Trophoblast cell (in vitro differentiated cells and primary cell): ENCODE data around the gene DYRK1B.
A peak's percentile ranks its signal among the peaks of the same experiment; 100 is the strongest.
"Not testable (repeated sequence)": the region's sequence is repeated elsewhere in the genome, so short reads cannot be mapped to it uniquely, and the experiment has no call there.

Experiments
- DNase-seq, 2 donors: peaks; one replicate each; pipeline ENCODE4 v3.0.0-alpha.2; 2016
- H2AFZ ChIP-seq: 2 replicates; pipeline ENCODE4 v1.6.1; 2013; ENCODE audit warnings: low read length, moderate library complexity, mild to moderate bottlenecking; ENCODE audit not compliant: insufficient read depth, poor library complexity
- H2AK5ac ChIP-seq: 2 replicates; pipeline ENCODE4 v1.6.1; 2013; ENCODE audit warnings: mild to moderate bottlenecking, low read length
- H2BK120ac ChIP-seq: 2 replicates; pipeline ENCODE4 v1.6.1; 2013; ENCODE audit warnings: low read length, mild to moderate bottlenecking, moderate library complexity; ENCODE audit not compliant: insufficient read depth, poor library complexity
- H2BK12ac ChIP-seq: 2 replicates; pipeline ENCODE4 v1.6.1; 2013; ENCODE audit warnings: mild to moderate bottlenecking, low read length, moderate library complexity
- H2BK5ac ChIP-seq: 2 replicates; pipeline ENCODE4 v1.6.1; 2013; ENCODE audit warnings: low read length, low read depth, moderate library complexity, mild to moderate bottlenecking; ENCODE audit not compliant: poor library complexity
- H3K14ac ChIP-seq: 2 replicates; pipeline ENCODE4 v1.6.1; 2013; ENCODE audit warnings: mild to moderate bottlenecking, low read length
- H3K18ac ChIP-seq: 2 replicates; pipeline ENCODE4 v1.6.1; 2013; ENCODE audit warnings: mild to moderate bottlenecking, low read length
- H3K23ac ChIP-seq: 2 replicates; pipeline ENCODE4 v1.6.1; 2013; ENCODE audit warnings: low read length
- H3K27ac ChIP-seq: 2 replicates; pipeline ENCODE4 v1.5.1; 2013; ENCODE audit warnings: low read depth, mild to moderate bottlenecking, inconsistent platforms, low read length, moderate library complexity
- H3K27me3 ChIP-seq: 2 replicates; pipeline ENCODE4 v1.6.1; 2013; ENCODE audit warnings: inconsistent platforms, mild to moderate bottlenecking, low read length, moderate library complexity; ENCODE audit not compliant: insufficient read depth
- H3K36me3 ChIP-seq, 2 experiments: 1 replicate in 1 of 2; 2 replicates in 1 of 2; pipeline ENCODE4 v1.6.1; 2013; ENCODE audit warnings: low read length in 2 of 2, mild to moderate bottlenecking in 2 of 2, moderate library complexity in 1 of 2; ENCODE audit not compliant: insufficient read depth in 2 of 2, control insufficient read depth in 1 of 2
- H3K4ac ChIP-seq: 2 replicates; pipeline ENCODE4 v1.6.1; 2013; ENCODE audit warnings: low read depth, mild to moderate bottlenecking, low read length, moderate library complexity
- H3K4me1 ChIP-seq, 2 experiments: 1 replicate in 1 of 2; 2 replicates in 1 of 2; pipeline ENCODE4 v1.6.1; 2013; ENCODE audit warnings: low read length in 2 of 2, mild to moderate bottlenecking in 2 of 2, moderate library complexity in 1 of 2; ENCODE audit not compliant: insufficient read depth in 2 of 2, control insufficient read depth in 1 of 2
- H3K4me2 ChIP-seq: 2 replicates; pipeline ENCODE4 v1.6.1; 2013; ENCODE audit warnings: inconsistent platforms, mild to moderate bottlenecking, low read length, moderate library complexity
- H3K4me3 ChIP-seq: 2 replicates; pipeline ENCODE4 v1.5.1; 2013; ENCODE audit warnings: mild to moderate bottlenecking, low read depth, low read length, inconsistent platforms
- H3K79me1 ChIP-seq: one replicate; pipeline ENCODE4 v1.6.1; 2013; ENCODE audit warnings: low read length
- H3K79me2 ChIP-seq: 2 replicates; pipeline ENCODE4 v1.6.1; 2013; ENCODE audit warnings: low read length, mild to moderate bottlenecking; ENCODE audit not compliant: control insufficient read depth, insufficient read depth, poor library complexity
- H3K9ac ChIP-seq: 2 replicates; pipeline ENCODE4 v1.6.1; 2013; ENCODE audit warnings: mild to moderate bottlenecking, low read length
- H3K9me3 ChIP-seq: 2 replicates; pipeline ENCODE4 v1.6.1; 2013; ENCODE audit warnings: low read depth, mild to moderate bottlenecking, control low read depth, inconsistent platforms, low read length; ENCODE audit not compliant: insufficient read depth
- H4K12ac ChIP-seq: 2 replicates; pipeline ENCODE4 v1.6.1; 2013; ENCODE audit warnings: low read depth, mild to moderate bottlenecking, low read length, moderate library complexity
- H4K8ac ChIP-seq: 2 replicates; pipeline ENCODE4 v1.6.1; 2013; ENCODE audit warnings: low read depth, mild to moderate bottlenecking, low read length, moderate library complexity
- H4K91ac ChIP-seq: one replicate; pipeline ENCODE4 v1.6.1; 2013; ENCODE audit warnings: low read depth, mild to moderate bottlenecking, low read length, moderate library complexity
- WGBS: extraction: QIAGEN DNeasy Blood & Tissue Kit; methylation state at CpG from one replicate; pipeline ENCODE4 v1.1.7; 2013; ENCODE audit warnings: missing lambda C conversion rate; ENCODE audit not compliant: insufficient read length, insufficient coverage; ENCODE audit errors: extremely low coverage; 5-methylcytosine and 5-hydroxymethylcytosine counted together

Gene DYRK1B

DNA sequence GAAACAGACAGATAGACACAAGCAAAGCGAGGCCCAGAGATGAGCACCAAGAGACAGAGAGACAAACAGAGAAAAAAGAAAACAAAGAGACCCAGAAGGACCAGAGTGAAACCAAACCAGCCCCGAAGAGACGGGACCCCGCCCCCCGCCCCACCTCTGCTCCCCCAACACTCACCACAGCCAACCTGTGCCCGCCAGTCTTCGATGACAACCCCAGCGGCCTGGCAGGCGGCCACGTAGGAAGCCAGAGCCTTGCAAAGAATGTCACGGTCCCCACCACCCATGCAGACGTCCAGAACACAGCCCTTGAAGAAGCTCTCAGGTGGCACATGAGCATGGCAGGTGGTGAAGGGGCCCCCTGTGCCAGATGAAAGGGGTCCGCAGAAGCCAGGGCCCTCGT lies 43.5 kb upstream of the DYRK1B start:
- not testable (repeated sequence) for H4K12ac ChIP-seq, DNase-seq

DNA sequence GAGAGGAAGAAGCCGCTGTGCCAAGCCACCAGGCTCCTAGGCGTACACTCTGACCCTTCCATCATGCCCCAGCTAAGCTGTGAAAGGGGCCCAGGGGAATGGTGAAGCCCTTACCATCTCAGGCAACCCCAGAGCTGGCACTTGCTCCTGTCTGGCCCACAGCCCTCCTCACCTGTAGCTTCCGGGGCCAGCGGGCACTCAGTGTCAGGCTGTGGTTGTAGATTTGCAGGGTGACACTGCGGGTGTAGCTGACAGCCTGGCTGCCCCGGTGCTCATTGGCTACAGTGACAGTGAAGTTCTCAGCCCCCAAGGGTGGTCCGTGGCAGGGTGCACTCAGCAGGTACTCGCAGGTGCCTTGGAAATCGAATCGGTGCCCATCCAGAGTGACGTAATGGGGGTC lies 42.5 kb upstream of the DYRK1B start:
- not testable (repeated sequence) for H4K8ac ChIP-seq, H3K36me3 ChIP-seq, H4K12ac ChIP-seq, H3K9ac ChIP-seq, H3K27ac ChIP-seq, H3K79me2 ChIP-seq, H3K4me1 ChIP-seq, H2AK5ac ChIP-seq, DNase-seq, H3K18ac ChIP-seq, H3K79me1 ChIP-seq, H3K4me2 ChIP-seq, H2BK5ac ChIP-seq, H2BK120ac ChIP-seq, H3K27me3 ChIP-seq, H3K23ac ChIP-seq, H3K14ac ChIP-seq, H3K9me3 ChIP-seq, H2AFZ ChIP-seq, H3K4ac ChIP-seq, H4K91ac ChIP-seq, H2BK12ac ChIP-seq, H3K4me3 ChIP-seq
- WGBS: no CpG with 5 or more reads among the region's 11 CpGs

More for the DNA sequence above, 43.5 kb upstream of the DYRK1B start:
- H3K18ac ChIP-seq, H2BK120ac ChIP-seq, H3K4ac ChIP-seq, H3K79me2 ChIP-seq, H3K23ac ChIP-seq, H3K79me1 ChIP-seq, H3K9me3 ChIP-seq, H3K36me3 ChIP-seq, H2AFZ ChIP-seq, H3K27me3 ChIP-seq, H3K27ac ChIP-seq, H3K4me2 ChIP-seq, H4K91ac ChIP-seq, H2BK12ac ChIP-seq, H4K8ac ChIP-seq, H3K4me3 ChIP-seq, H2BK5ac ChIP-seq, H3K14ac ChIP-seq, H3K9ac ChIP-seq, H2AK5ac ChIP-seq, H3K4me1 ChIP-seq: not testable (repeated sequence)
- no CpG with 5 or more reads among the region's 14 CpGs for WGBS

DNA sequence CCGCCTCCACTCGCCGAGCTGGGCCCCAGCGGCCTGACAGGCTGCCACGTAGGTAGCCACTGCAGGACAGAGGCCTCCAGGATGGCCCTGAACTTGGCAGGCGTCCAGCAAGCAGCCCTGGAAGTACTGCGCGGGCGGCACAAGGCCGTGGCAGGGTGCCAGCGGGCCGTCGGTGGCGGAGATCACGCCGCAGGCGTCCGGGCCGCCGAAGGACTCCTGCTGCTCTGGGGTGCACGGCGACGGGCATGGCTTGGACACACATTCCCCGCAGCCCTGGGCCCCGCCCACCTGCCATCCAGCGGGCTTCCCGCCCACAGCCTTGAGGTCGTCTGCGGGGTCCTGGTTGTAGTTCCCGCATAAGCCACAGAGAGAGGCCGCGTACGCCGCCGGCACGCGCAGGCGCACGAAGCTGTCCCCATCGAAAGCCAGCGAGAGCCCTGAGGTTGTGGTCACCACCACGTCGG lies 41.5 kb upstream of the DYRK1B start:
- H3K14ac ChIP-seq, H3K27ac ChIP-seq, H2BK120ac ChIP-seq, DNase-seq, H3K79me1 ChIP-seq, H3K79me2 ChIP-seq, H3K27me3 ChIP-seq, H3K4ac ChIP-seq, H4K91ac ChIP-seq, H3K18ac ChIP-seq, H3K36me3 ChIP-seq, H2BK12ac ChIP-seq, H4K8ac ChIP-seq, H3K4me1 ChIP-seq, H2AK5ac ChIP-seq, H3K4me3 ChIP-seq, H3K23ac ChIP-seq, H2BK5ac ChIP-seq, H3K4me2 ChIP-seq, H3K9me3 ChIP-seq, H3K9ac ChIP-seq, H4K12ac ChIP-seq, H2AFZ ChIP-seq: not testable (repeated sequence)
- no CpG with 5 or more reads among the region's 43 CpGs for WGBS

DNA sequence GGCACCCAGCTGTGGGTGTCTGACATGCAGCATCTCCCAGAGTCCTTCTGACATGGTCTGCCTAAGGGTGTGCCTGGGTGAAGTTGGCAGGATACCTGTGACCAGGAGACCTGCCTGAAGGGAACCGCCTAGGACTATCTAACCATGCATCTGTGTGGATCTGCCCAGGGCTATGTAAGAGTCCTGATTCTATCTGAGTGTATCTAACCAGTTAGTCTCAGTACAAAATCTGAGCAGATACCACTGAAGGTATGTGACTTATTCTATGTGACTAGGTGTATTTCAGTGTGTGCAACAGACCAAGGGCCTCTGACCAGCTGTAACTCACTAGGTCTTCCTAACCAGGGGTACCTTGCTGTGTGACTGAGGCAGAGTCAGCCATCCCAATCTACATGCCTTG lies 40.4 kb upstream of the DYRK1B start:
- no peak overlapping the region for H4K8ac ChIP-seq
- no peak overlapping the region for H3K4me3 ChIP-seq
- H3K36me3 ChIP-seq: no peaks in the 10 kb centered on the region
- no peak overlapping the region for H2BK12ac ChIP-seq
- no peak overlapping the region for H2AFZ ChIP-seq
- H4K12ac ChIP-seq: no peak overlapping the region
- H2AK5ac ChIP-seq: no peak overlapping the region
- no peaks in the 10 kb centered on the region for H3K4me1 ChIP-seq
- no peak overlapping the region for H3K4ac ChIP-seq
- H3K9me3 ChIP-seq: no peaks in the 10 kb centered on the region
- H2BK120ac ChIP-seq: no peak overlapping the region
- H3K4me2 ChIP-seq: no peak overlapping the region
- no peak overlapping the region for H3K23ac ChIP-seq
- no peaks in the 10 kb centered on the region for H3K27me3 ChIP-seq
- H4K91ac ChIP-seq: no peak overlapping the region
- DNase-seq: peak; percentile 68 to 82
- H3K9ac ChIP-seq: no peak overlapping the region
- H3K18ac ChIP-seq: no peak overlapping the region
- no peaks in the 10 kb centered on the region for H3K79me1 ChIP-seq
- H3K14ac ChIP-seq: no peak overlapping the region
- no peak overlapping the region for H2BK5ac ChIP-seq
- no peak overlapping the region for H3K27ac ChIP-seq
- H3K79me2 ChIP-seq: no peaks in the 10 kb centered on the region
- WGBS: no CpG with 5 or more reads among the region's 1 CpG
